Endothelial cell of umbilical vein (primary cell): Measurements from ENCODE around the gene SNED1. TPM values are rescaled to one million over a fixed set of nuclear protein-coding genes. Genes with fewer than 3 reads are reported as not detected.

ENCODE experiments used
- BruUV-seq: library from RNA; stranded (reverse); fragments of 400-500 nt; replicated peaks from 2 replicates; lab custom pipeline; 2021; lab: Mats Ljungman, UMichigan
- CTCF ChIA-PET: fragments of 300-600, 350-600 bp; sonication (Branson Sonifier 250); formaldehyde crosslinking; loops from one replicate; lab custom pipeline; 2021; ENCODE audit warnings: antibody characterized with exemption, inconsistent platforms; lab: Charles Lee
- POLR2A ChIA-PET: fragments of 300-600, 350-600 bp; sonication (Branson Sonifier 250); formaldehyde crosslinking; loops from one replicate; lab custom pipeline; 2021; ENCODE audit warnings: antibody characterized with exemption, inconsistent platforms; lab: Charles Lee
- DNase-seq: peaks from one replicate; pipeline ENCODE4 v3.0.0-alpha.2; 2011; ENCODE audit warnings: low read depth, low spot score
- FAIRE-seq: peaks from 2 replicates; lab custom pipeline; 2011; peaks lifted over from hg19 to GRCh38; lab: Jason Lieb, UNC
- H2AFZ ChIP-seq: 2 replicates; pipeline ENCODE4 v1.6.0; 2012; ENCODE audit warnings: low read depth, low read length, control low read depth, inconsistent platforms
- H3K27ac ChIP-seq: 2 replicates; pipeline ENCODE4 v1.5.1; 2011; ENCODE audit warnings: low read depth, mild to moderate bottlenecking, control low read depth, low read length, moderate library complexity; ENCODE audit not compliant: insufficient read depth
- H3K27me3 ChIP-seq, 2 experiments: 2 replicates each; pipeline versions ENCODE4 v1.6.0 to v1.6.1; 2011; ENCODE audit warnings: low read length in 2 of 2, mixed read lengths in 1 of 2; ENCODE audit not compliant: control insufficient read depth in 2 of 2, insufficient read depth in 2 of 2
- H3K36me3 ChIP-seq, 2 experiments: 2 replicates in 1 of 2; 3 replicates in 1 of 2; pipeline ENCODE4 v1.5.1; 2011; ENCODE audit warnings: low read length in 2 of 2, mild to moderate bottlenecking in 1 of 2, moderate library complexity in 1 of 2; ENCODE audit not compliant: control insufficient read depth in 2 of 2, insufficient read depth in 2 of 2; ENCODE audit errors: extremely low read depth in 1 of 2
- H3K4me1 ChIP-seq: 3 replicates; pipeline ENCODE4 v1.5.1; 2011; ENCODE audit warnings: mild to moderate bottlenecking, low read length; ENCODE audit not compliant: control insufficient read depth, insufficient read depth; ENCODE audit errors: extremely low read depth
- H3K4me2 ChIP-seq: 2 replicates; pipeline ENCODE4 v1.6.1; 2011; ENCODE audit warnings: low read length, control low read depth, mixed read lengths; ENCODE audit not compliant: insufficient read depth
- H3K4me3 ChIP-seq, 3 experiments: fragments of 200-600 bp in 1 of 3; sonication (generic), shearing (Covaris generic) in 1 of 3; replicated peaks in 1 of 3; 2 replicates each; pipeline ENCODE4 v1.5.1; 2011 to 2016; ENCODE audit warnings: control low read depth in 3 of 3, low read length in 3 of 3, mild to moderate bottlenecking in 2 of 3, inconsistent platforms in 1 of 3, low read depth in 1 of 3, moderate library complexity in 1 of 3; ENCODE audit not compliant: insufficient read depth in 1 of 3
- H3K79me2 ChIP-seq: 2 replicates; pipeline ENCODE4 v1.6.0; 2012; ENCODE audit warnings: low read length, inconsistent platforms; ENCODE audit not compliant: control insufficient read depth, insufficient read depth
- H3K9ac ChIP-seq: replicated peaks from 2 replicates; pipeline ENCODE3; 2011; ENCODE audit warnings: low read length, control low read depth; ENCODE audit not compliant: insufficient read depth; ENCODE audit errors: extremely low read depth
- H3K9me1 ChIP-seq: replicated peaks from 3 replicates; pipeline ENCODE4 v1.6.0; 2011; ENCODE audit warnings: mild to moderate bottlenecking, low read length; ENCODE audit not compliant: control insufficient read depth, insufficient read depth; ENCODE audit errors: extremely low read depth
- H3K9me3 ChIP-seq: replicated peaks from 2 replicates; pipeline ENCODE4 v1.5.1; 2012; ENCODE audit warnings: low read length, inconsistent platforms; ENCODE audit not compliant: control insufficient read depth, insufficient read depth
- H4K20me1 ChIP-seq: replicated peaks from 2 replicates; pipeline ENCODE3; 2011; ENCODE audit warnings: mild to moderate bottlenecking, low read length; ENCODE audit not compliant: control insufficient read depth, insufficient read depth; ENCODE audit errors: extremely low read depth
- EZH2 ChIP-seq: IDR thresholded peaks from 2 replicates; pipeline ENCODE4 v1.6.1; 2012; ENCODE audit warnings: borderline replicate concordance, low read depth, mild to moderate bottlenecking, moderate library complexity, low read length, inconsistent platforms; ENCODE audit not compliant: severe bottlenecking
- FOS ChIP-seq: IDR thresholded peaks from 2 replicates; pipeline ENCODE4 v1.6.1; 2011; ENCODE audit warnings: mild to moderate bottlenecking, low read length, moderate library complexity, borderline replicate concordance; ENCODE audit not compliant: insufficient read depth
- GATA2 ChIP-seq: IDR thresholded peaks from 2 replicates; pipeline ENCODE4 v1.7.0; 2011; ENCODE audit warnings: low read depth, mild to moderate bottlenecking, moderate library complexity, mixed read lengths, low read length; ENCODE audit not compliant: insufficient read length, insufficient read depth
- JUN ChIP-seq: IDR thresholded peaks from 2 replicates; pipeline ENCODE4 v1.6.1; 2011; ENCODE audit warnings: borderline replicate concordance, low read depth; ENCODE audit not compliant: insufficient read length, insufficient read depth
- MYC ChIP-seq: IDR thresholded peaks from one replicate; pipeline ENCODE4 v1.6.1; 2011; ENCODE audit warnings: mild to moderate bottlenecking, low read depth, low read length
- POLR2A ChIP-seq: IDR thresholded peaks from 2 replicates; pipeline ENCODE4 v1.6.1; 2012; ENCODE audit warnings: low read depth, mild to moderate bottlenecking, control low read depth, low read length
- POLR2AphosphoS5 ChIP-seq: IDR thresholded peaks from 2 replicates; pipeline ENCODE4 v1.6.1; 2012; ENCODE audit warnings: low read depth, mild to moderate bottlenecking, control low read depth, low read length, moderate library complexity; ENCODE audit not compliant: insufficient read depth
- dilution Hi-C: fragments of 300-500 bp; cut with MboI; formaldehyde crosslinking; loops from one replicate; pipeline ENCODE4 v1.15.0; 2019; ENCODE audit warnings: low sequenced_read_pairs; ENCODE audit not compliant: extremely low pct_ligation_motif_present
- intact Hi-C: fragments of 100-400 bp; cut with micrococcal nuclease; formaldehyde crosslinking; loops from one replicate; pipeline ENCODE4 v1.10.0; 2022
- polyA plus RNA-seq, 4 experiments: library from polyadenylated mRNA; depleted of rRNA in 3 of 4; stranded (reverse) in 3 of 4; unstranded in 1 of 4; fragments of >200 nt; gene quantifications; 2 replicates each; pipeline versions ENCODE4 v1.2.1 to v1.2.3, GENCODE V29; 2011 to 2012; ENCODE audit warnings: missing spikeins in 1 of 4
- total RNA-seq: library from RNA; stranded (reverse); gene quantifications from 2 replicates; pipeline ENCODE4 v1.2.3, GENCODE V29; 2021
- TF ChIP-seq, protein P1 (sequence below): IDR thresholded peaks from 2 replicates; pipeline ENCODE4 v1.6.1; 2011; ENCODE audit not compliant: insufficient read depth, insufficient read length
- TF ChIP-seq, protein P2 (sequence below), 2 donors: IDR thresholded peaks; 1 replicate in 1 of 2; 2 replicates in 1 of 2; pipeline ENCODE4 v1.5.1; 2011; ENCODE audit warnings: low read length in 2 of 2, mild to moderate bottlenecking in 2 of 2, moderate library complexity in 2 of 2, control low read depth in 1 of 2, inconsistent platforms in 1 of 2, low read depth in 1 of 2; ENCODE audit not compliant: insufficient read depth in 1 of 2; ENCODE audit errors: extremely low read depth in 1 of 2

Gene SNED1
- total and polyA plus RNA-seq, 2 donors (not counting 3 experiments of a cell fraction or from before 2014, with no cell fraction given), result 14.1 to 17.2 TPM

DNA sequence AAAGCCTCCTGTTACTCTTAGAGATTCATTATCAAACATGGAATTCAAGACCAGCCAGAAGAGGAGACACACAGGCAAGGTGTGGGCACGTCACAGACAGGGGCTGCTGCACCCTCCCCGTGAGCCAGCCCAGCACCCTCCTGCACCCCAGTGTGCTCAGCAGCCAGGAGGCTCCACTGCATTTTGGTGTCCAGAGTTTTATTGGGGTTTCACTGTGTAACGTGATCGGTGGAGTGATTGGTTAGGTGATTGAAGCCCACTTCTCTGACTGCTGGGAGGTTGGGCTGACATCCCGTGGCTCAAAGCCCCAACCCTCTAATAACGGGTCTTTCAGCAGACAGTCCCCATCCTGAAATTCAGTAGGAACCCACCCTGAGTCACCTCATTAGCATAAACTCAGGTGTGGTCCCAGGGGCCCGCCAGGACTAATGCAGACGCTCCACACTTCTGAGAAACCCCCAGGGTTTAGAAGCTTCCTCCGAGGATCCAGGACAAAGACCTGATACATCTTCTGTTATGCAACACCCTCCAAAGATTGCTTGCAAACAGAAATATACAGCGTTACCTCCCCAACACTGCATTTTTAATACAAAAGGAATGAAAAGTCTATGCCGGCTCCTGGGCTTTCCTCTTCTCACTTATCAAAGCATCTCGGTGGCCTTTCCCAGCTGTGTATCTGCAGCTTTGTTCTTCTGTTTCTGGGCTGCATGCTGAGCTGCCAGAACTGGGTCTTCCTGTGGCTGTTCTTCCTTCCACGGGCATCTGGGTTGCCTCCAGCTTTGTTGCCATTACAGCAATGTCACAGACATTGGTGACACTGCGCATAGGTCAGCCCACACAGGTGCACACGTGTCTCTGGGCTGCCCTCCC is 43.7 kb upstream of the SNED1 start:
- no peak for FAIRE-seq
- no peaks in the 10 kb centered on the region for H3K4me1 ChIP-seq
- TF ChIP-seq, protein P1, sequence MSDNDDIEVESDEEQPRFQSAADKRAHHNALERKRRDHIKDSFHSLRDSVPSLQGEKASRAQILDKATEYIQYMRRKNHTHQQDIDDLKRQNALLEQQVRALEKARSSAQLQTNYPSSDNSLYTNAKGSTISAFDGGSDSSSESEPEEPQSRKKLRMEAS, result no peak
- ChIA-PET CTCF (interaction anchor here (2.5 kb wide), 1 partner anchor 29 kb away, joined by 8 read pairs; no protein-coding TSS in a partner anchor), POLR2A (no interaction called here)
- dilution Hi-C loops, result no loop called here
- no peak overlapping the region for H3K27ac ChIP-seq
- H4K20me1 ChIP-seq, result no peaks in the 10 kb centered on the region
- H2AFZ ChIP-seq, result no peak overlapping the region
- intact Hi-C loops, result no loop called here
- no peak for DNase-seq
- H3K79me2 ChIP-seq, result no peaks in the 10 kb centered on the region
- no peak overlapping the region for H3K4me2 ChIP-seq
- no peak overlapping the region for H3K4me3 ChIP-seq
- peaks cover 0 to 2% of the 10 kb centered on the region in 2 experiments for H3K27me3 ChIP-seq
- BruUV-seq, result no TSS peak
- H3K9ac ChIP-seq, result no peak overlapping the region
- H3K36me3 ChIP-seq, result no peaks in the 10 kb centered on the region
- H3K9me3 ChIP-seq, result no peaks in the 10 kb centered on the region
- H3K9me1 ChIP-seq, result no peaks in the 10 kb centered on the region

DNA sequence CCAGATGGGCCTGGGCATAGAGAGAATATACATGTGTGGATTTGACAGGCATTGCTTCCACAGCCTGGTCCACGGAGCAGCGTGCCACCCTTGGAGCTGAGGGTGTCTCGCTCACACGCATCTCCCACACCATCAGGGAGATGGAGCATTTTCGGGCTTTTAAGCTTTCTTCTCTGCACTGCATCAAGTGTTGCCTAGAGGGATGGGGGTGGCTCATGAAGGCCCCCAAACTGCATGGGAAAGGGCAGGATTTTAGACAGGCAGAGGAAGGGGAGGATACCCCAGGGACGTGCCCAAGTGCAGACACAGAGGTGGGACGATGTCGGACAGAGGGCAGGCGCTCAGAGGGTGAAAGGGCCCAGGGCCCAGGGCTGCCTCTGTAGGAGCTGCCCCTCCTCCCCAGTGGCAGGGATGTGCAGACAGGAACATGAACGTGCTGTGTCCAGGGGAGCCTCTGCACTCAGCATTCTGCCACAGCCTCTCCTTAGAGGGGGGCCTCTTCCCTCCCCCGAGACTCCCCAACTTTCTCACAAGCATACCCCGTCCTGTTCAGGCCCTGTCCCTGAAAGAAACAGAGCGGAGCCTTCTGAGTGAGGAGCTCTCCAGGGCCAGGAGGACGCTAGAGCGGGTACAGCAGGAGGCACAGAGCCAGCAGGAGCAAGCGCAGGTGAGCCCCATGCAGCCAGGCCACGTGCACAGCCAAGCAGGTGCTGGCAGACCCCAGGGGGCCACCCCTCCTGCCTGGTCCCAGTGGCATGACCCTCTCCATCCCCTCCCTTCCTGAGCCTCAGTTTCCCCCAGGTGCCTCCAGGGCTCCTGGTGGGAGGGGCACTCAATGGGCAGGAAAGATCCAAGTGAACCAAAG is 42.9 kb upstream of the SNED1 start:
- Histone ChIP-seq H3K4me2 (no peak overlapping the region), H3K79me2 (no peaks in the 10 kb centered on the region), H3K36me3 (no peaks in the 10 kb centered on the region), H3K27ac (no peak overlapping the region), H3K4me3 (no peak overlapping the region), H3K9me3 (no peaks in the 10 kb centered on the region), H3K4me1 (no peaks in the 10 kb centered on the region), H3K27me3 (peaks cover 0 to 2% of the 10 kb centered on the region in 2 experiments), H2AFZ (no peak overlapping the region), H4K20me1 (no peaks in the 10 kb centered on the region), H3K9ac (no peak overlapping the region), H3K9me1 (no peaks in the 10 kb centered on the region)
- ChIA-PET POLR2A (no interaction called here), CTCF (interaction anchor here (2.5 kb wide), 1 partner anchor 28 kb away, joined by 8 read pairs; no protein-coding TSS in a partner anchor)
- DNase-seq (no peak), FAIRE-seq (no peak)
- intact Hi-C loops, result no loop called here
- TF ChIP-seq GATA2 (no peak), JUN (no peak), POLR2A (no peak), MYC (no peak), EZH2 (no peak), FOS (no peak), POLR2AphosphoS5 (no peak)
- TF ChIP-seq, protein P2, sequence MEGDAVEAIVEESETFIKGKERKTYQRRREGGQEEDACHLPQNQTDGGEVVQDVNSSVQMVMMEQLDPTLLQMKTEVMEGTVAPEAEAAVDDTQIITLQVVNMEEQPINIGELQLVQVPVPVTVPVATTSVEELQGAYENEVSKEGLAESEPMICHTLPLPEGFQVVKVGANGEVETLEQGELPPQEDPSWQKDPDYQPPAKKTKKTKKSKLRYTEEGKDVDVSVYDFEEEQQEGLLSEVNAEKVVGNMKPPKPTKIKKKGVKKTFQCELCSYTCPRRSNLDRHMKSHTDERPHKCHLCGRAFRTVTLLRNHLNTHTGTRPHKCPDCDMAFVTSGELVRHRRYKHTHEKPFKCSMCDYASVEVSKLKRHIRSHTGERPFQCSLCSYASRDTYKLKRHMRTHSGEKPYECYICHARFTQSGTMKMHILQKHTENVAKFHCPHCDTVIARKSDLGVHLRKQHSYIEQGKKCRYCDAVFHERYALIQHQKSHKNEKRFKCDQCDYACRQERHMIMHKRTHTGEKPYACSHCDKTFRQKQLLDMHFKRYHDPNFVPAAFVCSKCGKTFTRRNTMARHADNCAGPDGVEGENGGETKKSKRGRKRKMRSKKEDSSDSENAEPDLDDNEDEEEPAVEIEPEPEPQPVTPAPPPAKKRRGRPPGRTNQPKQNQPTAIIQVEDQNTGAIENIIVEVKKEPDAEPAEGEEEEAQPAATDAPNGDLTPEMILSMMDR (IDR thresholded peaks at IDR 0.05; ENCODE audit: extremely low read depth in 1 of 2, insufficient read depth in 1 of 2, low read depth in 1 of 2, low read length in 2 of 2), result no peak
- TF ChIP-seq, protein P1, result no peak
- BruUV-seq, result no TSS peak
- dilution Hi-C loops, result no loop called here
